Stomach (tissue), 9 donors: Measurements from ENCODE around the gene TMPRSS5. TPM values are rescaled to one million over a fixed set of nuclear protein-coding genes. Genes with fewer than 3 reads are reported as not detected.

Experiments used
- DNase-seq, 2 donors: peaks; one replicate each; pipeline versions ENCODE4 v3.0.0 to v3.0.0-alpha.2; 2013 to 2019
- H3K27ac ChIP-seq, 5 donors: fragments of 200-600 bp in 4 of 5; sonication (generic) in 4 of 5; one replicate each; pipeline ENCODE4 v1.5.1; 2013 to 2019; ENCODE audit warnings: mild to moderate bottlenecking in 1 of 5, moderate library complexity in 1 of 5
- H3K27me3 ChIP-seq, 3 donors: fragments of 200-600 bp; sonication (generic); one replicate each; pipeline ENCODE4 v1.5.1; 2017 to 2019; ENCODE audit warnings: mixed run types in 1 of 3
- H3K36me3 ChIP-seq, 4 donors: fragments of 200-600 bp; sonication (generic); 1 replicate in 3 of 4; 2 replicates in 1 of 4; pipeline ENCODE4 v1.5.1; 2016 to 2019
- H3K4me1 ChIP-seq, 4 donors: fragments of 200-600 bp; sonication (generic); one replicate each; pipeline ENCODE4 v1.5.1; 2016 to 2019
- H3K4me3 ChIP-seq, 4 donors: fragments of 200-600 bp; sonication (generic) in 3 of 4; one replicate each; pipeline ENCODE4 v1.5.1; 2016 to 2019; ENCODE audit warnings: mild to moderate bottlenecking in 1 of 4
- H3K9me3 ChIP-seq, 4 donors: fragments of 200-600 bp; sonication (generic); one replicate each; pipeline ENCODE4 v1.5.1; 2016 to 2019
- CTCF ChIP-seq, 7 experiments: fragments of 450-650 bp in 4 of 7; fragments of 200-600 bp in 3 of 7; sonication (generic) in 3 of 7; IDR thresholded peaks; one replicate each; pipeline ENCODE4 v1.5.1; 2016 to 2019; ENCODE audit warnings: antibody characterized with exemption in 7 of 7, control low read depth in 2 of 7, mild to moderate bottlenecking in 1 of 7
- EP300 ChIP-seq: sonication (generic); formaldehyde crosslinking; IDR thresholded peaks from one replicate; pipeline ENCODE4 v1.6.1; 2017; ENCODE audit warnings: antibody characterized with exemption
- POLR2A ChIP-seq, 4 donors: fragments of 450-650 bp; IDR thresholded peaks; one replicate each; pipeline ENCODE4 v1.6.1; 2016; ENCODE audit warnings: antibody characterized with exemption in 4 of 4, control low read depth in 2 of 4, mild to moderate bottlenecking in 1 of 4, moderate library complexity in 1 of 4
- POLR2AphosphoS5 ChIP-seq, 3 donors: sonication (generic); formaldehyde crosslinking; IDR thresholded peaks; one replicate each; pipeline ENCODE4 v1.6.1; 2016; ENCODE audit warnings: antibody characterized with exemption in 3 of 3
- WGBS, 5 donors: extraction: QIAGEN DNeasy Blood & Tissue Kit in 3 of 5; methylation state at CpG; one replicate each; pipeline versions ENCODE4 v1.1.5 to v1.1.7; 2013 to 2018; 5-methylcytosine and 5-hydroxymethylcytosine counted together
- intact Hi-C: fragments of 100-400 bp; cut with DNase I; formaldehyde crosslinking; loops from one replicate; pipeline ENCODE4 v1.15.1; 2023; ENCODE audit warnings: low total_unique reads
- polyA plus RNA-seq, 3 donors: library from polyadenylated mRNA; stranded (reverse); fragments of 200-250 nt; gene quantifications; one replicate each; pipeline ENCODE4 v1.2.3, GENCODE V29; 2013
- total RNA-seq, 5 donors: library from RNA; depleted of rRNA; stranded (reverse); fragments of >200 nt; gene quantifications; one replicate each; pipeline versions ENCODE4 v1.1.0 to v1.2.3, GENCODE V29; 2014 to 2016
- donor health status: healthy with polysubstance abuse.
- donor health status: Bipolar disorder and iron deficiency.
- donor health status: healthy.

TMPRSS5 gene
- total and polyA plus RNA-seq, 8 donors: 0.25 to 7.7 (median 0.90) TPM; not detected in 4

- Histone ChIP-seq H3K36me3 (peaks cover 5 to 47% (median 44%) of the 10 kb centered on the region in 4 donors), H3K4me3 (no peak overlapping the region), H3K9me3 (no peaks in the 10 kb centered on the region), H3K27ac (no peak overlapping the region), H3K27me3 (no peaks in the 10 kb centered on the region), H3K4me1 (peaks cover 0 to 3% (median 0%) of the 10 kb centered on the region in 4 donors)
- peak; percentile 45 to 84 for DNase-seq
- 32 to 41% (median 34%) methylated on average over 4 of the region's 4 CpGs for WGBS, 5 donors
- intact Hi-C loops: loop anchor here (5.0 kb wide), 1 partner anchor 429 kb away; no protein-coding TSS in a partner anchor
- TF ChIP-seq EP300 (no peak), CTCF (IDR thresholded peaks at IDR 0.05) (peak in 3 of 7 experiments; percentile 13 to 45 (median 23))
Measured at GRCh38 chr11:113730887-113731726, 25.0 kb upstream of the TMPRSS5 start.

GRCh38 chr11:113729456-113729855, 23.3 kb upstream of the TMPRSS5 start:
- TF ChIP-seq POLR2AphosphoS5 (IDR thresholded peaks at IDR 0.05) (no peak), CTCF (IDR thresholded peaks at IDR 0.05) (no peak), EP300 (no peak), POLR2A (IDR thresholded peaks at IDR 0.05) (no peak)
- no peak overlapping the region for H3K27ac ChIP-seq
- intact Hi-C loops: no loop called here
- H3K4me1 ChIP-seq: peaks cover 0 to 3% (median 0%) of the 10 kb centered on the region in 4 donors
- no peaks in the 10 kb centered on the region for H3K27me3 ChIP-seq
- no peaks in the 10 kb centered on the region for H3K9me3 ChIP-seq
- H3K4me3 ChIP-seq: no peak overlapping the region
- no peak for DNase-seq
- H3K36me3 ChIP-seq: peaks cover 0 to 31% (median 28%) of the 10 kb centered on the region in 4 donors
- WGBS, 5 donors: 54 to 72% (median 64%) methylated on average over 5 of the region's 5 CpGs

GRCh38 chr11:113728814-113729213, 22.7 kb upstream of the TMPRSS5 start:
- no peak overlapping the region for H3K27ac ChIP-seq
- H3K4me1 ChIP-seq: peaks cover 0 to 3% (median 0%) of the 10 kb centered on the region in 4 donors
- intact Hi-C loops: no loop called here
- TF ChIP-seq POLR2A (IDR thresholded peaks at IDR 0.05) (no peak), POLR2AphosphoS5 (IDR thresholded peaks at IDR 0.05) (no peak), EP300 (no peak), CTCF (IDR thresholded peaks at IDR 0.05) (no peak)
- no peaks in the 10 kb centered on the region for H3K9me3 ChIP-seq
- H3K27me3 ChIP-seq: no peaks in the 10 kb centered on the region
- no peak for DNase-seq
- peaks cover 0 to 24% (median 21%) of the 10 kb centered on the region in 4 donors for H3K36me3 ChIP-seq
- 80 to 94% (median 92%) methylated on average over 3 of the region's 3 CpGs for WGBS, 5 donors
- H3K4me3 ChIP-seq: no peak overlapping the region

DNA sequence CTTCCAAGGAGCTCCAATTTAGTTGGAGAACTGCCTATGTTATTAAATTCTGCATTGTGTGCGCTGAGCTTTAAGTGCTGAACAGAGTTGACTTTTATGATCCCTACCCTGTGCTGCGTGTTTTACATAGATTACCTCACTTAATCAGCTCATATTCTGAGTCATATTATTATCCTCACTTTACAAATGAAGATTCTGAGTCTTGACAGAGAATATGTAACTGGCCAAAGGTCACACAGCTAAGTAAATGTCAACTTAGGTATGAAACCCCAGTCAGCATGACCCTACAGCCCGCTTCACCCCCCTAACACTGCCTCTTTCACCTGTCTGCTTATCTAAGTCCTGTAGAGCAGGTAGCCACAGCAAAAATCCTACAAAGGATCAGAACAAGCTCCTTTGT, 19.8 kb upstream of the TMPRSS5 start:
- Histone ChIP-seq H3K4me3 (no peak overlapping the region), H3K36me3 (peaks cover 0 to under 1% (median 0%) of the 10 kb centered on the region in 4 donors), H3K27me3 (no peaks in the 10 kb centered on the region), H3K27ac (no peak overlapping the region), H3K4me1 (peaks cover 0 to 3% (median 0%) of the 10 kb centered on the region in 4 donors), H3K9me3 (no peaks in the 10 kb centered on the region)
- intact Hi-C loops: no loop called here
- WGBS, 5 donors: 27 to 60% (median 48%) methylated on average over 3 of the region's 3 CpGs
- TF ChIP-seq POLR2AphosphoS5 (IDR thresholded peaks at IDR 0.05) (no peak), EP300 (no peak), POLR2A (IDR thresholded peaks at IDR 0.05) (no peak), CTCF (IDR thresholded peaks at IDR 0.05) (no peak)
- DNase-seq: peak in 1 of 2 donors; percentile 46
